Measurements from ENCODE around the gene SCTR.

SCTR gene

DNA sequence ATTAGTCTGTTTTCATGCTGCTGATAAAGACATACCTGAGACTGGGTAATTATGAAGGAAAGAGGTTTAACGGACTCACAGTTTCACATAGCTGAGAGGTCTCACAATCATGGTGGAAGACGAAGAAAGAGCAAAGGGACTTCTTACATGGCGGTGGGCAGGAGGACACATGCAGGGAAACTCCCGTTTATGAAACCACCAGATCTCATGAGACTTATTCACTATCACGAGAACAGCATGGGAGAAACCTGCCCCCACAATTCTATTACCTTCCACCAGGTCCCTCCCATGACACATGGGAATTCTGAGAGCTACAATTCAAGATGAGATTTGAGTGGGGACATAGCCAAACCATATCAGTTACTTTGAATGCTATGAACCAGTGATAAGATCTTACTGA is 44.1 kb downstream of the SCTR start:
- H3K18ac ChIP-seq (ENCODE audit: low read depth in 1 of 2, low read length in 2 of 2): no peak overlapping the region
- WGBS: 83% methylated on average over 5 of the region's 5 CpGs
- no peak overlapping the region for H2BK5ac ChIP-seq (ENCODE audit: low read depth, low read length, poor library complexity, severe bottlenecking)
- no peak overlapping the region for H2BK12ac ChIP-seq (ENCODE audit: low read length in 2 of 2)
- H3K4ac ChIP-seq (ENCODE audit: low read depth in 1 of 2, low read length in 2 of 2): no peak overlapping the region
- H2BK15ac ChIP-seq (ENCODE audit: low read depth, poor library complexity, severe bottlenecking): no peak overlapping the region
- no peak overlapping the region for H3K4me2 ChIP-seq (ENCODE audit: low read length, poor library complexity, severe bottlenecking)
- H2AFZ ChIP-seq (ENCODE audit: low read depth, low read length): no peak overlapping the region
- no peaks in the 10 kb centered on the region for H3K36me3 ChIP-seq (ENCODE audit: control insufficient read depth in 1 of 2, insufficient read depth in 2 of 2, low read depth in 1 of 2, low read length in 2 of 2)
- no peaks in the 10 kb centered on the region for H3K9me3 ChIP-seq (ENCODE audit: control insufficient read depth, low read length)
- H3K14ac ChIP-seq (ENCODE audit: low read length in 2 of 2): no peak overlapping the region
- peaks cover 42% of the 10 kb centered on the region for H3K4me1 ChIP-seq (ENCODE audit: control insufficient read depth, insufficient read depth, low read depth, low read length)
- DNase-seq: no peak
- no peak overlapping the region for H3K9ac ChIP-seq (ENCODE audit: low read length)
- H3K79me1 ChIP-seq (replicated peaks; ENCODE audit: low read length, poor library complexity, severe bottlenecking): no peaks in the 10 kb centered on the region
- no peak overlapping the region for H2BK120ac ChIP-seq (ENCODE audit: low read depth, low read length)
- peaks cover 0 to 78% of the 10 kb centered on the region in 2 experiments for H3K27me3 ChIP-seq (ENCODE audit: control insufficient read depth in 1 of 2, insufficient read depth in 1 of 2, low read length in 2 of 2)
- no peak overlapping the region for H2AK5ac ChIP-seq (ENCODE audit: low read length, severe bottlenecking)
- no peak overlapping the region for H3K4me3 ChIP-seq (ENCODE audit: insufficient read depth in 1 of 2, low read depth in 1 of 2, low read length in 2 of 2)
- no peak overlapping the region for H4K91ac ChIP-seq (ENCODE audit: low read length)
- no peak overlapping the region for H3K23ac ChIP-seq (ENCODE audit: low read length in 2 of 2)
- no peak overlapping the region for H4K8ac ChIP-seq (ENCODE audit: low read length)
- no peak overlapping the region for H3K27ac ChIP-seq (ENCODE audit: low read length, poor library complexity, severe bottlenecking)

GRCh38 chr2:119478978-119479295 is 45.3 kb downstream of the SCTR start:
- H3K4me3 ChIP-seq (ENCODE audit: insufficient read depth in 1 of 2, low read depth in 1 of 2, low read length in 2 of 2): no peak overlapping the region
- H3K9me3 ChIP-seq (ENCODE audit: control insufficient read depth, low read length): no peaks in the 10 kb centered on the region
- no peak overlapping the region for H3K27ac ChIP-seq (ENCODE audit: low read length, poor library complexity, severe bottlenecking)
- peaks cover 35% of the 10 kb centered on the region for H3K4me1 ChIP-seq (ENCODE audit: control insufficient read depth, insufficient read depth, low read depth, low read length)
- H2BK120ac ChIP-seq (ENCODE audit: low read depth, low read length): no peak overlapping the region
- H2BK12ac ChIP-seq (ENCODE audit: low read length in 2 of 2): no peak overlapping the region
- no peak overlapping the region for H2AK5ac ChIP-seq (ENCODE audit: low read length, severe bottlenecking)
- no peak for DNase-seq
- no peak overlapping the region for H3K4ac ChIP-seq (ENCODE audit: low read depth in 1 of 2, low read length in 2 of 2)
- no peak overlapping the region for H3K18ac ChIP-seq (ENCODE audit: low read depth in 1 of 2, low read length in 2 of 2)
- H3K9ac ChIP-seq (ENCODE audit: low read length): no peak overlapping the region
- H3K27me3 ChIP-seq (ENCODE audit: control insufficient read depth in 1 of 2, insufficient read depth in 1 of 2, low read length in 2 of 2): peaks cover 0 to 77% of the 10 kb centered on the region in 2 experiments
- H2BK5ac ChIP-seq (ENCODE audit: low read depth, low read length, poor library complexity, severe bottlenecking): no peak overlapping the region
- H3K79me1 ChIP-seq (replicated peaks; ENCODE audit: low read length, poor library complexity, severe bottlenecking): no peaks in the 10 kb centered on the region
- H4K91ac ChIP-seq (ENCODE audit: low read length): peak overlapping the region; percentile 11
- H3K36me3 ChIP-seq (ENCODE audit: control insufficient read depth in 1 of 2, insufficient read depth in 2 of 2, low read depth in 1 of 2, low read length in 2 of 2): no peaks in the 10 kb centered on the region
- no peak overlapping the region for H2AFZ ChIP-seq (ENCODE audit: low read depth, low read length)
- H3K23ac ChIP-seq (ENCODE audit: low read length in 2 of 2): no peak overlapping the region
- no peak overlapping the region for H3K4me2 ChIP-seq (ENCODE audit: low read length, poor library complexity, severe bottlenecking)
- 99% methylated on average over 3 of the region's 3 CpGs for WGBS
- no peak overlapping the region for H2BK15ac ChIP-seq (ENCODE audit: low read depth, poor library complexity, severe bottlenecking)
- no peak overlapping the region for H3K14ac ChIP-seq (ENCODE audit: low read length in 2 of 2)
- H4K8ac ChIP-seq (ENCODE audit: low read length): no peak overlapping the region

DNA sequence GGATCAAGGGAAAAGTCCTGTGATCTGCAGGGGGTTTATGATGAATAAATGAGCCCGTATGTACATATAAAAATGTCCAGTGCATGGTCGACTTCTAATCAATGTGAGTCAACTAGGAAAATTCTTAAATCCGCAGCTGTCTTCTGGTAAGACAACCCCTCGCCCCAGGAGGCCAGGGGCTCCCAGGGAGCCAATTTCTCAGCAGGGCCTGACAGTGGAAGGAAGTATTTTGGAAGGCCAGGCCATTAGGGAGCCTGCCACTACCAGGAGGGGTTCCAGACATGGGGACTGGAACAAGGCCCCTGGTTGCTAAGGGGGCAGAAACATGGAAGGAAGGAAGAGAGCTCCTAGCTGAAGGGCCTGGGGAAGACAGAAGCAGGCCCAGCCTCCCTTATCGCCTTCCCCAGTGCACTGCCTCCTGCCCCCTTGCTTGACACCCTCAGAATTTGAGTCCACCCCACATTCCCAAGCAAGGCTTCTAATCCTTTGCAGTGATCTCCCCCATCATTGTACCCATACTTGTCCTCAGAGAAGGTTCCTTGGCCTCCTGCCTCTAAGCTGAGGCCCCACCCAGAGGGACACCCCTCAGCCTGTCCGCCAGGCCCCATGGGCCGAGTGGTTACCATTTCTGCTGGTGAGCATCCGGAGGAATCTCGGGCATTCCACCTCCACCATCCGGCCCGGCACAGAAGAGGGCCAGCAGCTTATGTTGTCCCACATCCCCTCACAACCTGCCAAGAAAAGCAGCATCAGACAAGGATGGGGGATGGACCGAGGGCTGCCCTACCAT is 45.9 kb downstream of the SCTR start:
- no peak overlapping the region for H3K4ac ChIP-seq (ENCODE audit: low read depth in 1 of 2, low read length in 2 of 2)
- H3K4me1 ChIP-seq (ENCODE audit: control insufficient read depth, insufficient read depth, low read depth, low read length): peaks cover 30% of the 10 kb centered on the region
- H3K9ac ChIP-seq (ENCODE audit: low read length): no peak overlapping the region
- peak overlapping the region; percentile 21 for H2AK5ac ChIP-seq (ENCODE audit: low read length, severe bottlenecking)
- no peak overlapping the region for H3K14ac ChIP-seq (ENCODE audit: low read length in 2 of 2)
- no peak overlapping the region for H2AFZ ChIP-seq (ENCODE audit: low read depth, low read length)
- H2BK5ac ChIP-seq (ENCODE audit: low read depth, low read length, poor library complexity, severe bottlenecking): no peak overlapping the region
- H2BK120ac ChIP-seq (ENCODE audit: low read depth, low read length): no peak overlapping the region
- no peak overlapping the region for H3K27ac ChIP-seq (ENCODE audit: low read length, poor library complexity, severe bottlenecking)
- no peaks in the 10 kb centered on the region for H3K36me3 ChIP-seq (ENCODE audit: control insufficient read depth in 1 of 2, insufficient read depth in 2 of 2, low read depth in 1 of 2, low read length in 2 of 2)
- H2BK12ac ChIP-seq (ENCODE audit: low read length in 2 of 2): no peak overlapping the region
- H4K8ac ChIP-seq (ENCODE audit: low read length): no peak overlapping the region
- peaks cover 0 to 73% of the 10 kb centered on the region in 2 experiments for H3K27me3 ChIP-seq (ENCODE audit: control insufficient read depth in 1 of 2, insufficient read depth in 1 of 2, low read length in 2 of 2)
- no peaks in the 10 kb centered on the region for H3K79me1 ChIP-seq (replicated peaks; ENCODE audit: low read length, poor library complexity, severe bottlenecking)
- 84% methylated on average over 12 of the region's 12 CpGs for WGBS
- H4K91ac ChIP-seq (ENCODE audit: low read length): peak overlapping the region; percentile 11
- no peak overlapping the region for H3K18ac ChIP-seq (ENCODE audit: low read depth in 1 of 2, low read length in 2 of 2)
- H3K4me3 ChIP-seq (ENCODE audit: insufficient read depth in 1 of 2, low read depth in 1 of 2, low read length in 2 of 2): no peak overlapping the region
- no peak overlapping the region for H3K23ac ChIP-seq (ENCODE audit: low read length in 2 of 2)
- H2BK15ac ChIP-seq (ENCODE audit: low read depth, poor library complexity, severe bottlenecking): no peak overlapping the region
- no peak for DNase-seq
- no peaks in the 10 kb centered on the region for H3K9me3 ChIP-seq (ENCODE audit: control insufficient read depth, low read length)
- H3K4me2 ChIP-seq (ENCODE audit: low read length, poor library complexity, severe bottlenecking): no peak overlapping the region

DNA sequence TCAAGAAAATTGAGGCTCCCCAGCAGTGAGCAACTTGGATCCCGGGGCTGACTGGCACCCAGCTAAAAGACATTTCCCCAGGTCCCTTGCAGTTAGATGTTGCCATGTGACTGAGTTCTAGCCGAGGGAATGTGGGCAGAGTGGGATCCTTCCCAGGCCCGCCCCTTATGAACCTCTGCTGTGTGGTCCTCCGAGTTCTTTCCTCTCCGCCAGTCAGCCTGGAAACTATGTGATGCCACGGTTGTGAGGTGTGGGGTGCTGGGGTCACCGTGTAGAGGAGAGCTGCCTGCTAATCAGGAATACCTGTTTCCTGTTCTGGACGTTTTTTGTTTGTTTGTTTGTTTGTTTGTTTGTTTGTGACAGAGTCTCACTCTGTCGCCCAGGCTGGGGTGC is 47.2 kb downstream of the SCTR start:
- H3K27ac ChIP-seq (ENCODE audit: low read length, poor library complexity, severe bottlenecking): no peak overlapping the region
- H3K79me1 ChIP-seq (replicated peaks; ENCODE audit: low read length, poor library complexity, severe bottlenecking): no peaks in the 10 kb centered on the region
- no peak overlapping the region for H3K23ac ChIP-seq (ENCODE audit: low read length in 2 of 2)
- no peak overlapping the region for H2BK5ac ChIP-seq (ENCODE audit: low read depth, low read length, poor library complexity, severe bottlenecking)
- H3K4me1 ChIP-seq (ENCODE audit: control insufficient read depth, insufficient read depth, low read depth, low read length): peaks cover 19% of the 10 kb centered on the region
- no peak overlapping the region for H4K8ac ChIP-seq (ENCODE audit: low read length)
- WGBS: 75% methylated on average over 9 of the region's 9 CpGs
- no peak overlapping the region for H3K9ac ChIP-seq (ENCODE audit: low read length)
- no peak overlapping the region for H2BK12ac ChIP-seq (ENCODE audit: low read length in 2 of 2)
- peaks cover 0 to 68% of the 10 kb centered on the region in 2 experiments for H3K27me3 ChIP-seq (ENCODE audit: control insufficient read depth in 1 of 2, insufficient read depth in 1 of 2, low read length in 2 of 2)
- H2BK120ac ChIP-seq (ENCODE audit: low read depth, low read length): no peak overlapping the region
- H4K91ac ChIP-seq (ENCODE audit: low read length): no peak overlapping the region
- H3K4me2 ChIP-seq (ENCODE audit: low read length, poor library complexity, severe bottlenecking): no peak overlapping the region
- H3K9me3 ChIP-seq (ENCODE audit: control insufficient read depth, low read length): no peaks in the 10 kb centered on the region
- no peaks in the 10 kb centered on the region for H3K36me3 ChIP-seq (ENCODE audit: control insufficient read depth in 1 of 2, insufficient read depth in 2 of 2, low read depth in 1 of 2, low read length in 2 of 2)
- H2BK15ac ChIP-seq (ENCODE audit: low read depth, poor library complexity, severe bottlenecking): no peak overlapping the region
- no peak for DNase-seq
- no peak overlapping the region for H3K14ac ChIP-seq (ENCODE audit: low read length in 2 of 2)
- no peak overlapping the region for H2AK5ac ChIP-seq (ENCODE audit: low read length, severe bottlenecking)
- no peak overlapping the region for H3K4ac ChIP-seq (ENCODE audit: low read depth in 1 of 2, low read length in 2 of 2)
- H3K4me3 ChIP-seq (ENCODE audit: insufficient read depth in 1 of 2, low read depth in 1 of 2, low read length in 2 of 2): no peak overlapping the region
- H2AFZ ChIP-seq (ENCODE audit: low read depth, low read length): no peak overlapping the region
- H3K18ac ChIP-seq (ENCODE audit: low read depth in 1 of 2, low read length in 2 of 2): no peak overlapping the region

All from mesenchymal stem cell (in vitro differentiated cells and primary cell).